Measurements from ENCODE around the gene CHEK1.

Gene CHEK1

DNA sequence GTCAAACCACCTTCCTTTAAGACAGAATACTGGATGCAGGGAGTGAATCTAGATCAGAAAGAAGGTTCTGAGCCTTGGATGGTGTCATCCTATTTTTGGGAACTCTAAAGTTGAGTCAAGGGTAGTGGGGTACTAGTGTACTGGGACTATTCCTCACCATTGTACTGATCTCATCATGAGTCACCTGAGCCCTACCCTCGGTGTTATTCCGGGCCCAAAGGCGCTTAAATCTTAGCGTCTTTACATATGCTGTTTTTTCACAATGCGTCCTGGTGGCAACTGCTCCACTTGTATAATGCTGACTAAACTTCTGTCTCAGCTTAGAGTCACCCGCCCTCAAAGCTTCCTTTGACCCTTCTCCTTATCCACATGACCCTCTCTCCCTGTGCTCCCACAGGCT, 95.8 kb downstream of the CHEK1 start:
- FAIRE-seq: no peak
- TF ChIP-seq, protein P1, sequence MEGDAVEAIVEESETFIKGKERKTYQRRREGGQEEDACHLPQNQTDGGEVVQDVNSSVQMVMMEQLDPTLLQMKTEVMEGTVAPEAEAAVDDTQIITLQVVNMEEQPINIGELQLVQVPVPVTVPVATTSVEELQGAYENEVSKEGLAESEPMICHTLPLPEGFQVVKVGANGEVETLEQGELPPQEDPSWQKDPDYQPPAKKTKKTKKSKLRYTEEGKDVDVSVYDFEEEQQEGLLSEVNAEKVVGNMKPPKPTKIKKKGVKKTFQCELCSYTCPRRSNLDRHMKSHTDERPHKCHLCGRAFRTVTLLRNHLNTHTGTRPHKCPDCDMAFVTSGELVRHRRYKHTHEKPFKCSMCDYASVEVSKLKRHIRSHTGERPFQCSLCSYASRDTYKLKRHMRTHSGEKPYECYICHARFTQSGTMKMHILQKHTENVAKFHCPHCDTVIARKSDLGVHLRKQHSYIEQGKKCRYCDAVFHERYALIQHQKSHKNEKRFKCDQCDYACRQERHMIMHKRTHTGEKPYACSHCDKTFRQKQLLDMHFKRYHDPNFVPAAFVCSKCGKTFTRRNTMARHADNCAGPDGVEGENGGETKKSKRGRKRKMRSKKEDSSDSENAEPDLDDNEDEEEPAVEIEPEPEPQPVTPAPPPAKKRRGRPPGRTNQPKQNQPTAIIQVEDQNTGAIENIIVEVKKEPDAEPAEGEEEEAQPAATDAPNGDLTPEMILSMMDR (IDR thresholded peaks at IDR 0.05; ENCODE audit: insufficient read depth, missing control alignments): no peak

DNA sequence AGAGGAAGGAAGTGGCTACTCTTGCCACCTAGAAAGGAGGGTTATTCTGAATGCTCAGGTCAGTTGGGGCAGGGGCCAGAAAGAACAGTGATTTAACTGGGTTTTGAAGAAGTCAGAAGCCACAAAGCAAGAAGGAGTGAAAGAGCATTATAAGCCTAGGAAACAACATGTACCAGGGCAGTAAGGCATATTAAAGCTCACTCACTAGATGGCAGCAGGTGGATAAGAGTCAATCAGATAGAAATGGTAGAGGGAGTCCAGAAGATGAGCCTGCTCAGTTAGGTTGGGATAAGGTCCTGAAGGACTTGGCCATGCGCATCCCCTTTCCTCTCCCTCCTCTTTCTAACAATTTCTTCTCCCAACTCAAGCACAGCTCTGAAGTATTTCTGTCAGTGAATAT, 99.2 kb downstream of the CHEK1 start:
- TF ChIP-seq, protein P1 (IDR thresholded peaks at IDR 0.05; ENCODE audit: insufficient read depth, missing control alignments): peak; percentile 54
- FAIRE-seq (no peak), DNase-seq (ENCODE audit: insufficient read length, low spot score) (no peak)

More for the DNA sequence above, 95.8 kb downstream of the CHEK1 start:
- DNase-seq (ENCODE audit: insufficient read length, low spot score): no peak
